Measurements from ENCODE around the gene ABHD10.

Gene ABHD10

DNA sequence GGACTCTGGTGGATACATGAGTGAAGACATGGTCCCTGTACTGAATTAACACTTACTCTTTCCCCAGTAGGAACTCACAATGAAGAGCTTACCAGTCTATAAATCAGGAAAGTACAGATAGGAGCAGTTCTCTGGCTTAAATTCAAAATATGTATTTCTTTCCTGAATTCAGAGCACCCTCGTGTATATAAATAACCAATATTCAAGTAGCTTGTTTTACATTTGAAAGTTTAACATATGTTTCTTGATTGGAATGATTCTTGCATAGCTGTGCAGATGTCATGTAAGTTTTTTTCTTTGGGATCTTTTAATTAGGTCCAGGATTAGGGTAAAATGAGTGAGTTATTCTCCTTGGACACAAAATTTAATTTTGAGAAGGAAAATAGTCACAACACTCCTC is 40.9 kb downstream of the ABHD10 start:
- TF ChIP-seq, protein P1, sequence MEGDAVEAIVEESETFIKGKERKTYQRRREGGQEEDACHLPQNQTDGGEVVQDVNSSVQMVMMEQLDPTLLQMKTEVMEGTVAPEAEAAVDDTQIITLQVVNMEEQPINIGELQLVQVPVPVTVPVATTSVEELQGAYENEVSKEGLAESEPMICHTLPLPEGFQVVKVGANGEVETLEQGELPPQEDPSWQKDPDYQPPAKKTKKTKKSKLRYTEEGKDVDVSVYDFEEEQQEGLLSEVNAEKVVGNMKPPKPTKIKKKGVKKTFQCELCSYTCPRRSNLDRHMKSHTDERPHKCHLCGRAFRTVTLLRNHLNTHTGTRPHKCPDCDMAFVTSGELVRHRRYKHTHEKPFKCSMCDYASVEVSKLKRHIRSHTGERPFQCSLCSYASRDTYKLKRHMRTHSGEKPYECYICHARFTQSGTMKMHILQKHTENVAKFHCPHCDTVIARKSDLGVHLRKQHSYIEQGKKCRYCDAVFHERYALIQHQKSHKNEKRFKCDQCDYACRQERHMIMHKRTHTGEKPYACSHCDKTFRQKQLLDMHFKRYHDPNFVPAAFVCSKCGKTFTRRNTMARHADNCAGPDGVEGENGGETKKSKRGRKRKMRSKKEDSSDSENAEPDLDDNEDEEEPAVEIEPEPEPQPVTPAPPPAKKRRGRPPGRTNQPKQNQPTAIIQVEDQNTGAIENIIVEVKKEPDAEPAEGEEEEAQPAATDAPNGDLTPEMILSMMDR (IDR thresholded peaks at IDR 0.05; ENCODE audit: low read depth, low read length) = no peak
- H3K27ac ChIP-seq = no peak overlapping the region
- no peak overlapping the region for H3K4me3 ChIP-seq (ENCODE audit: low read depth, low read length)
- H3K9me3 ChIP-seq (ENCODE audit: severe bottlenecking) = peaks cover 3% of the 10 kb centered on the region
- H3K36me3 ChIP-seq = no peaks in the 10 kb centered on the region
- no peaks in the 10 kb centered on the region for H3K27me3 ChIP-seq (ENCODE audit: insufficient read depth, low read depth, severe bottlenecking)
- DNase-seq = no peak

DNA sequence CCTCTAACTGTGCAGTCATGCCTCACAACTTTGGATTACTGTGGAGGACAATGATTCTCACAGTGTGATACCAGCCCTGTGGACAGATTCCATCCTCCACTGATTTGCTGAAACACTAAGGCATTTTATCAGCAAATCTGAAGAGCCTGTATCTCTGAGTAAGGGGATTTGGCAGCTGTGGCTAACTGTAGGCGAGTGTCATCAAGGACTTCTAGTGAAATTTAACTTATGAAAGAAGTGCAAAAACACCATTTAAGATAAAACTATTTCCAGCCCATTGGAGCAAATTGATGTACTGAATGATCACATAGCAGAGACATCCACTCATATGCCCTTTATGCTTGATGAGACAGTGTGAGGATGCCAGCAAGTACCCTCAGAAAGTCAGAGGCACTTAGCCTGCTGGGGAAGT is 41.9 kb downstream of the ABHD10 start:
- TF ChIP-seq, protein P1 (IDR thresholded peaks at IDR 0.05; ENCODE audit: low read depth, low read length) = no peak

DNA sequence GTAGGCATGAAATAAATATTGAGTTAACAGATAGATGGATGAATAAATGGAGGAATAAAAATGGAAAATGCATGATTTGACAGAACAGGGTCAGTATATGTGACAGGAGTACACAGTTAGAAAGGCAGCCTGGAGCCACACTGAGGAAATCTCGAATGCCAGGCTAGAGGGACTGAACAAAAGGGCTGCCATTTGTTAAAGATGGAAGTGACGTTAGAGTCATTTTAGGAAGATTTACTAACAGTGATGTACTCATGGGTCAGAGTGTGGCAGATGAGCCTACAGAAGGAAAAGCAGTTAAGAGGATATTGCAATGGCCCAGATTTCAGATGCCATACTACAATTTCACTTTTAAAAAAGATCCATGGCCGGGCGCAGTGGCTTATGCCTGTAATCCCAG is 48.3 kb downstream of the ABHD10 start:
- TF ChIP-seq, protein P1 (IDR thresholded peaks at IDR 0.05; ENCODE audit: low read depth, low read length) = no peak
- H3K27me3 ChIP-seq (ENCODE audit: insufficient read depth, low read depth, severe bottlenecking) = no peaks in the 10 kb centered on the region
- no peak overlapping the region for H3K4me3 ChIP-seq (ENCODE audit: low read depth, low read length)
- H3K9me3 ChIP-seq (ENCODE audit: severe bottlenecking) = peaks cover under 1% of the 10 kb centered on the region
- no peak for DNase-seq
- no peaks in the 10 kb centered on the region for H3K36me3 ChIP-seq
- no peak overlapping the region for H3K27ac ChIP-seq

More for the DNA sequence above, 41.9 kb downstream of the ABHD10 start:
- H3K9me3 ChIP-seq (ENCODE audit: severe bottlenecking) = peaks cover 3% of the 10 kb centered on the region
- H3K4me3 ChIP-seq (ENCODE audit: low read depth, low read length) = no peak overlapping the region
- no peak overlapping the region for H3K27ac ChIP-seq
- H3K36me3 ChIP-seq = no peaks in the 10 kb centered on the region
- no peak for DNase-seq
- no peaks in the 10 kb centered on the region for H3K27me3 ChIP-seq (ENCODE audit: insufficient read depth, low read depth, severe bottlenecking)

DNA sequence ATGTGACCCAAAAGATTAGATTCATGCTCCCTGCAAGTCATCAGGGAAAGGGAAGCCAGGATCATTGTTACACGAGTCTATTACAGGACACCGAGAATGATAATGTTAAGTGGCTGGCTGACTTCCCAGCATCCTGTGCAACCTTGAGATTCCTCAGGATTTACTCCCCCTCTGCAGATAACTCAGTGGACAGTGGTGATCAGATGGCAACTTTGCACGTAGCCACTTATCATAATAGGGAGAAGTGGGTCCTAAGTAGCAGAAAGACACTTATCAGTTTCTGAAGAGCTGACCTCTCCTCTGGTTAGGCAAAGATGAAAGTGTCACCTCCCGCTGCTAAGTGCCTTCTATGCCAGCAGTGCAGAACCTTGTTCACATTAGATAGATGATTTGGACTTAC is 49.0 kb downstream of the ABHD10 start:
- Histone ChIP-seq H3K27me3 (ENCODE audit: insufficient read depth, low read depth, severe bottlenecking) (no peaks in the 10 kb centered on the region), H3K9me3 (ENCODE audit: severe bottlenecking) (no peaks in the 10 kb centered on the region), H3K36me3 (no peaks in the 10 kb centered on the region), H3K4me3 (ENCODE audit: low read depth, low read length) (no peak overlapping the region), H3K27ac (no peak overlapping the region)
- TF ChIP-seq, protein P1 (IDR thresholded peaks at IDR 0.05; ENCODE audit: low read depth, low read length) = no peak
- no peak for DNase-seq

DNA sequence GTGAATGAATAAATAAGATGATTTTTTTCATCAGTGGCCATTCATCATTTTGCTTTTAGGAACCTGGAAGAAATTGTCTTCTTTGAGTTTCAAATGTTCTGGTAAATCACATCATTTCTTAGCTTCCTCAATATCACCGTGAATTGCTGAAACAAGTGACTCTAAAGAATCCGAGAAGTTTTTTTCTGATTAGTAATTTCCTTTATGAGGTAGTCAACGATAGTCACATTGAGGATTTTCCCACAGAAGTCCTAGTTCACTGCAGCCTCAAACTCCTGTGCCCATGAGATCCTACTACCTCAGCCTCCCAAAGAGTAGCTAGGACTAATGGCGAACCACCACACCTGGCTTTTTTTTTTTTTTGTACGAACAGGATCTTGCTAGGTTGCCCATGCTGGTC is 52.1 kb downstream of the ABHD10 start:
- Histone ChIP-seq H3K4me3 (ENCODE audit: low read depth, low read length) (no peak overlapping the region), H3K36me3 (no peaks in the 10 kb centered on the region), H3K9me3 (ENCODE audit: severe bottlenecking) (no peaks in the 10 kb centered on the region), H3K27me3 (ENCODE audit: insufficient read depth, low read depth, severe bottlenecking) (no peaks in the 10 kb centered on the region), H3K27ac (no peak overlapping the region)
- TF ChIP-seq, protein P1 (IDR thresholded peaks at IDR 0.05; ENCODE audit: low read depth, low read length) = no peak
- no peak for DNase-seq

DNA sequence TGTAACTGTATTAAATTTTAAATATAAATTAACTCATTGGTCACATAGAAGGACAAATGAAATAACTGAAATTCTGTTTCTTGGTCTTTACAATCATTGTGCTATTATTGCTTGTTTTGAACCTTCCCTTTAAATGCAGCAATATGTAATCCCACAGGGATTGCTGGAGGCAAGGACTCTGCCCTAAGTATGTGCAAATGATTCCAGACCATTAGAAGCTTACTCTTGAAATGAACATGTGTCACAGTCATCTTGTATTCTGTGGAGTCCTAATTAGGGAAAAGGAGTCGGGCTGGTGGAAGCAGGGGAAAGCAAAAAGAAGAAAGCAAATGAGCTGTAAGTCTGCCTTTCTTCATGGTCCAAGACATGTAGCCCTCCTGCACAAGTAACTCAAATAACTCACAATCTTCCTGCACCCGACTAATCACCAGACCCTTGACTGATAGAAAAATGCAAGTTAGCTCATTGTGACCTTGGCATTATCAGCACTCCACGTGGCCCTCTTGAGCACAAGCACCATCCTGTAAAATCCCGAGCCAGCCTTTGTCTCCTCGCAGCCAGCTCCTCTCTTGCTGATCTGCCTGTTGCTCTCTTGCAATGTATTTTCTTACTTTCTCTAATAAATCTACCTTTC is 53.4 kb downstream of the ABHD10 start:
- H3K36me3 ChIP-seq = no peaks in the 10 kb centered on the region
- no peaks in the 10 kb centered on the region for H3K9me3 ChIP-seq (ENCODE audit: severe bottlenecking)
- H3K27ac ChIP-seq = no peak overlapping the region
- no peak for DNase-seq
- TF ChIP-seq, protein P1 (IDR thresholded peaks at IDR 0.05; ENCODE audit: low read depth, low read length) = no peak
- H3K27me3 ChIP-seq (ENCODE audit: insufficient read depth, low read depth, severe bottlenecking) = no peaks in the 10 kb centered on the region
- H3K4me3 ChIP-seq (ENCODE audit: low read depth, low read length) = no peak overlapping the region

All from WERI-Rb-1 (cell line).